Hematopoietic multipotent progenitor cell treated with erythropoietin and hydrocortisone succinate and interleukin-3 and kit ligand, for 6 days (in vitro differentiated cells): ENCODE measurements around the gene CD79B.
"Not testable (repeated sequence)": the region's sequence is repeated elsewhere in the genome, so short reads cannot be mapped to it uniquely, and the experiment has no call there.

Source experiments
- DNase-seq: peaks from one replicate; pipeline ENCODE4 v3.0.0-alpha.2; 2015

The CD79B gene

DNA sequence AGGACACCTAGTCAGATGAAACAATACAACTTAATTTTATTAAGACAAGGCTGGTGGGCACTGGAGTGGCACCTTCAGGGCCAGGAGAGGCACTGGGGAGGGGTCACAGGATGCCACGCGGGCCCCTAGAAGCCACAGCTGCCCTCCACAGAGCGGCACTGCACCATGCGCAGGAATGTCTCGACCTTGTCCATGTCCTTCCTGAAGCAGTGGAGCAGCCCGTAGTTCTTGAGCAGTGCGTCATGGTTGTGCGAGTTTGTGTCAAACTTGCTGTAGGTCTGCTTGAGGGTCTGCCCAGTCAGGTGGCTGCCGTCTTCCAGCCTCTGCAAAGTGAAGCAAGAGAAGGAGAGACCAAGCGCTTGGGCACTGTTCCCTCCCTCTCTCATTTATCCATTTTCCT lies 22.5 kb downstream of the CD79B start:
- not testable (repeated sequence) for DNase-seq

DNA sequence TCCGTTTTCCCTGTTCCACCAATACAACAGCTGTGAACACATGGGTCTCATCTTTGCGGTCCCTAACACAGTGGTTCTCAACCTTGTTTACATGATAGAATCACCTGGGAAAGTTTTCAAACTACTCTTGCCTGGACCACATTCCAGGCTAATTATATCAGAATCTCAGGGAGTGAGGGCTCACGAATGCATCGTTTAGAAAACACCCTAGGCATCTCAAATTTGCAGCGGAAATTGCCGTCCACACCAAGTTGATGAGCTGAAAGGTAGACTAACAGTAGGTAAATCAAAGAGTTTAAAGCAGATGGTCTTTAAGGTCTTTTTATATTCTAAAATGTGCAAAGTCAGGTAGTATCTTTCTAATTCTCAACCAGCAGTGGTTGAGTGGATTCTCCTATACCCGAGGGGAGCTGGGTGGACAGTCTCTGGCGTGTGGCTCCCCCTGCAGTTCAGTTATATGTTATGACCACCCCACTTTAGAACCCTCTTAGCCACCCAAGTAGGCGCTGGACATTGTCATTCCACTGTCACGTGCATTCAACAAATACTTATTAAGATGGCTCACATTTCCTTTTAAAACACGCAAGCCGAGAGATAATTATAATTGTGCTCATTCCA lies 24.9 kb downstream of the CD79B start:
- DNase-seq = peak; percentile 71

DNA sequence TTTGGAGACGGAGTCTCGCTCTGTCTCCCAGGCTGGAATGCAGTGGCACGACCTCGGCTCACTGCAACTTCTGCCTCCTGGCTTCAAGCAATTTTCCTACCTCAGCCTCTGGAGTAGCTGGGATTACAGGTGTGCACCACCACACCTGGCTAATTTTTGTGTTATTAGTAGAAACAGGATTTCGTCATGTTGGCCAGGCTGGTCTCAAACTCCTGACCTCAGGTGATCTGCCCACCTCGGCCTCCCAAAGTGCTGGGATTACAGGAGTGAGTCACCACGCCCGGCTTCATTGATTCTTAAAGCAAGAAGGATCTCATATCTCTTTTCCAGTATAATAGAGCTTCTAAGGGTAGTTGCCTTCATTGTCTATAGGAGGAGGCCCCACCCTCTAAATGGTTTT lies 27.3 kb downstream of the CD79B start:
- DNase-seq = not testable (repeated sequence)

DNA sequence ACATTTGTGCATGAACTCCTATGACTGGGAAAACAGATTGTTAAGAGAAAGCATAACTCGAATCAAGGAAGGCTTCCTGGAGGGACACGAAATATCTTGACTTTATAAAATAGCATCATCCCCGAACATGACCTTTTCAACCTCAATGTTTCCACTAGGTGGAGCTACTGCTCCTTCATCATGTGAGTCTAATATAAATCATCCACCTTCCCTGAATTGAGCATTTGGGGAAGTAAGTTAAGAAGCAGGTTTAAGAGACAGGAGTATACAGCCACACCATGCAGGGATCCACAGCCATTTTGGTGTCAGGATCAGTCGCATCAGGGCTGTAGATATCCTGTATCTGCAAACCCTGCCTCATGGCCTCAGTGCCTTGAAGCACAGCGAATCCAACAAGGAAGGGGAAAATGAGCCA lies 28.3 kb downstream of the CD79B start:
- DNase-seq = peak; percentile 30

DNA sequence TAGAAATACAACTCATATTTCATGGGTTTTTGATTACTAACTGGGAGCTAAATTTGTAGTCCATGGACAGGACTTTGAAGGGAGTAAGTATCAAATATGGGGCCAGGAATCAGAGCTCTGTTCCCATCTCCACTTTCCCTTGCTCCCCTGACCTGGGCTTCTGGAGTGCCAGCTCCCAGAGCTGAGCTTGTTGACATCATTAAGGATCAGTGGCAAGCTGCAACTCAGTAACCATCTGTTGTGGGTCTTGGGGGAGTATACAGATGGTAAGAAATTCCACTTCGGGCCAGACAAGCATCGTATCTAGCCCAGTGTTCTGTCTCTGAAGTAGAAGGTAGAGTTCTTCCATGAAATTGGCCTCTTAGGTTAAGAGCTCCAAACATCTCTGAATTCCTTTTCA lies 30.2 kb downstream of the CD79B start:
- not testable (repeated sequence) for DNase-seq

DNA sequence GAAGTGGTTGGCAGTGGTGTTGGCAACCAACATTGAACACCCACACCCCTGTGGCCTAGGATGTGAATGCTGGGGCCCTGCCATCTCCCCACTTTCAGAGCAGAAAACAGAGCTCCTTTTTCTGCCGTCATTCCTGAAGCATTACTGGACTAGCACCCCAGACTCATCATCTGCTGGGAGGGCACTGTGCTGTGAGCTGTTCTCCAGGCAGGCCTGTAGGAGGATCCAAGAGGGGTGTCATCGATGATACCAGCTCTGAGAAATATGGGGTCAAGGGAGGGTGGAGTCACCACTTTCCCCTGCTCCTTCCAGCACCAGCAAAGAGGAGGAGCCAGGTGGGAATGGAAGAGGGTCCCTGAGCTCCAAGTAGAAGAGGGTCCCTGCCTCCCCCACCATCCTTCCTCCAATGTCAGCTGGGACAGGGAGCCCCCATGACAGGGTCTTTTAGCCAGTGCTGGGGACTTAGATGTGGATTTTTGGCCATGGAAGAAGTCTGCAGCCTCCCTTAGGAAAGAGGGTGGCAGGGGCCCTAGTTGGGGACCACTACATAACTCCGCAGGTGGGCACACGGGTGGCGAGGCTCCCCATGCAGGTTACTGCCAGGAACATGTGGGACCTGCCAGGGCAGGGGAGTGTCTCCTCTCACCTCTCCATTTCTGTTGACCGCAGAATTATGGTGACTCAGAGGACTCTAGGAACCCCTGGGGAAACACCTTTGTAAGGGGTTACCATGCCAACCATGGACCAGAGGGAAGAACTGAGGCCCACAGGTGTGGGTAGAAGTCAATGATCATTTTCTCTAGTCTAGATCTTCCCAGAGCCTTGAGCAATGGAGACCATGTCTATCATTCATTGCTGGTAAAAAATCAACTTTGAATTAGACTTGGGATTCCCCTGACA lies 33.0 kb downstream of the CD79B start:
- DNase-seq = not testable (repeated sequence)

DNA sequence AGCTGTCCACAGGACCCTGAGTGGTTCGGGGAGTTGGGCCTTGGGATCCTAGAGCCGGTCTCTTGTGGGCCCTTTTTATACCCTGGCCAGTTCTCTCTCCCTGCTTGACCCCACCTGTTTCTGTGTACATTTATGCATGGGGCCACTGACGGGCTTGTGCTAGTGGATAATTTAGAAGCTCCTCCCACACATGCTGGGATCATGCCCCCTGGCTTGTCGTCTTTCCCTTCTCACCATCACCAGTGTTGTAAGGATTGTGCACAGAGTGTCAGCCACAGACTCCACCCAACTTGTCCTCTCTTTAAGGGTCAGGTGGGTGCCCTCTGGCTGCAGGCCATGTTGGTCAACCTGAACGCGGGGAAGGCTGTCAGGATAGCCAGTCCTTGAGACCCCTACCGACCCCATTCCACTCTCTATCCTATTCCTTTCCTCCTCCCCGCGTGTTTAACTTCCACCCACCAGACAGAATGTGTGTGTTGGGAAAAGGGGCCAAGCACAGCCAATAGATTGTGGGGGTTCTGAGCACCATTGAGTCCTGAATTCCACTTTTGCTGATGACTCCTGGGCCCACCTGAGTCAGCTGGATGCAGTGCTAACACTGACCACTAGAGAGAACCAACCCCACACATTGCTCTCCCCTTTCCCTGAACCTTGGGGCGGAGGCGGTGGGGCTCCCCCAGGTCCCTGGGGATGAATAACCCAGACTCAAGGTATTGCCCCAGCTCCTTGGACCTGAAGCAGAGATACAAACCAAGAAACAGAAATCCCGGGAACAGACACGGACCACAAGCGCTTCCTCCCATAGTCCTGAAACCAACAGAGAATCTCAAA lies 35.4 kb downstream of the CD79B start, which contains the start of gene CSH1:
CSH1 (minus strand) TSS at position 51 of the 831 bp plus-strand sequence. CDS start 63 bp downstream, outside the sequence.
- not testable (repeated sequence) for DNase-seq

DNA sequence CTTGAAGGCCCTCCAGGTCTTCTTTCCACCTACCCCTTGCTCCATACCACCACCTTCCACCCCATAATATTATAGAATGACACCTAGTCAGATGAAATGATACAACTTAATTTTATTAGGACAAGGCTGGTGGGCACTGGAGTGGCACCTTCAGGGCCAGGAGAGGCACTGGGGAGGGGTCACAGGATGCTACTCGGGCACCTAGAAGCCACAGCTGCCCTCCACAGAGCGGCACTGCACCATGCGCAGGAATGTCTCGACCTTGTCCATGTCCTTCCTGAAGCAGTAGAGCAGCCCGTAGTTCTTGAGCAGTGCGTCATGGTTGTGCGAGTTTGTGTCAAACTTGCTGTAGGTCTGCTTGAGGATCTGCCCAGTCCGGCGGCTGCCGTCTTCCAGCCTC lies 37.3 kb downstream of the CD79B start:
- not testable (repeated sequence) for DNase-seq

DNA sequence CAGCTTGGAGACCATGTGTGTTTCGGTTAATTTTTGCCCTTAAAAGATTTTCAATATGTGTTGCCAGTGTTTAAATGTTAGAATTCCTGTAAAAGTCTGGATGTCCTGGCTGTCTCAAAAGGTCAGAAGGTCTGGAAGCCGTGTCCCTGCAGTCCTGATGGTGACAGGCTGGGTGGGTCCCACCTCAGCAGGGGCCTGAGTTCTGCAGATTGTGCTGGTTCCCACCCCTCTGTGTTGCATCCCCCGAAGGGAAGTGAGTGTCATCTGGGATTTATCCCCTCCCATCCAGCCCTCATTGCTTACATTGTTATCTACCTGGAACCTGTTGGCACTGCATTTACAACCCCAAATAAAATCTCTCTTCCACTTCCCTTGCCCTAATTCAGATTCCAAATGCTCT lies 38.1 kb downstream of the CD79B start:
- DNase-seq = not testable (repeated sequence)

DNA sequence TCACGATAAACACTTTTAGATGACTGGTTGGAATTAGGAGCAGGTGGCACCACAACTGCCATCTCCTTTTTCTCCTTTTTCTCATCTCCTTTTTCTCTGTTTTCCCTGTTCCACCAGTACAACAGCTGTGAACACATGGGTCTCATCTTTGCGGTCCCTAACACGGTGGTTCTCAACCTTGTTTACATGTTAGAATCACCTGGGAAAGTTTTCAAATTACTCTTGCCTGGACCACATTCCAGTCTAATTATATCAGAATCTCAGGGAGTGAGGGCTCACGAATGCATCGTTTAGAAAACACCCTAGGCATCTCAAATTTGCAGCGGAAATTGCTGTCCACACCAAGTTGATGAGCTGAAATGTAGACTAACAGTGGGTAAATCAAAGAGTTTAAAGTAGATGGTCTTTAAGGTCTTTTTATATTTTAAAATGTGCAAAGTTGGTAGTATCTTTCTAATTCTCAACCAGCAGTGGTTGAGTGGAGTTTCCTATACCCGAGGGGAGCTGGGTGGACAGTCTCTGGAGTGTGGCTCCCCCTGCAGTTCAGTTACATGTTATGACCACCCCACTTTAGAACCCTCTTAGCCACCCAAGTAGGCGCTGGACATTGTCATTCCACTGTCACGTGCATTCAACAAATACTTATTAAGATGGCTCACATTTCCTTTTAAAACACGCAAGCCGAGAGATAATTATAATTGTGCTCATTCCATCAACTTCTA lies 39.7 kb downstream of the CD79B start:
- not testable (repeated sequence) for DNase-seq

DNA sequence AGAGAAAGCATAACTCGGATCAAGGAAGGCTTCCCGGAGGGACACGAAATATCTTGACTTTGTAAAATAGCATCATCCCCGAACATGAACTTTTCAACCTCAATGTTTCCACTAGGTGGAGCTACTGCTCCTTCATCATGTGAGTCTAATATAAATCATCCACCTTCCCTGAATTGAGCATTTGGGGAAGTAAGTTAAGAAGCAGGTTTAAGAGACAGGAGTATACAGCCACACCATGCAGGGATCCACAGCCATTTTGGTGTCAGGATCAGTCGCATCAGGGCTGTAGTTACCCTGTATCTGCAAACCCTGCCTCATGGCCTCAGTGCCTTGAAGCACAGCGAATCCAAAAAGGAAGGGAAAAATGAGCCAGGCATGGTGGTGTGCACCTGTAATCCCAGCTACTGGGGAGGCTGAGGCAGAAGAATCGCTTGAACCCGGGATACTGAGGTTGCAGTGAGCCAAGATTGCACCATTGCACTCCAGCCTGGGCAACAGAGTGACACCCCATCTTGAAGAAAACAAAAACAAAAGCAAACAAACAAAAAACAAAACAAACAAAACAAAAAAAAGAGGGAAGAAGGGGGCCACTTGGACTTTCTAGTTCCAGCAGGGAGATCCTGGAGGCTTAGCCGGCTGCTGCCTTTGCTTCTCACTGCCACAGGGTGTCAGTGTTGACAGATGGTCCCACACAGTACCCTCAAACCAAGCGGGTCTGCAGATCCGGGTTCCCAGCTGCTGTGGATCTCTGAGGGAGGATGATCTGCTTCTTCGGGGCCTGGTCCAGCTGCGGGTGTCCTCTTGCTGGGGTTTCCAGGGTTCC lies 42.9 kb downstream of the CD79B start:
- peak; percentile 44 for DNase-seq

DNA sequence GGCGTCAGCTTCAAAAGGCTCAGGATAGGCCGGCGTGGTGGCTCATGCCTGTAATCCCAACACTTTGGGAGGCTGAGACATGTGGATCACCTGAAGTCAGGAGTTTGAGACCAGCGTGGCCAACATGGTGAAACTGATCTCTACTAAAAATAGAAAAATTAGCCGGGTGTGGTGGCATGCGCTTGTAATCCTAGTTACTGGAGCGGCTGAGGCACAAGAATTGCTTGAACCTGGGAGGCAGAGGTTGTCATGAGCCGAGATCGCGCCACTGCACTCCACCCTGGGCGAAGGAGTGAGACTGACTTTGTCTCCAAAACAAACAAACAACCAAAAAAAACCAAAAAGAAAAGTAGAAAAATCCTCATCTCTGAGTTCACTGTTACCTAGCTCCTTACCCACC lies 47.0 kb downstream of the CD79B start:
- DNase-seq = not testable (repeated sequence)

DNA sequence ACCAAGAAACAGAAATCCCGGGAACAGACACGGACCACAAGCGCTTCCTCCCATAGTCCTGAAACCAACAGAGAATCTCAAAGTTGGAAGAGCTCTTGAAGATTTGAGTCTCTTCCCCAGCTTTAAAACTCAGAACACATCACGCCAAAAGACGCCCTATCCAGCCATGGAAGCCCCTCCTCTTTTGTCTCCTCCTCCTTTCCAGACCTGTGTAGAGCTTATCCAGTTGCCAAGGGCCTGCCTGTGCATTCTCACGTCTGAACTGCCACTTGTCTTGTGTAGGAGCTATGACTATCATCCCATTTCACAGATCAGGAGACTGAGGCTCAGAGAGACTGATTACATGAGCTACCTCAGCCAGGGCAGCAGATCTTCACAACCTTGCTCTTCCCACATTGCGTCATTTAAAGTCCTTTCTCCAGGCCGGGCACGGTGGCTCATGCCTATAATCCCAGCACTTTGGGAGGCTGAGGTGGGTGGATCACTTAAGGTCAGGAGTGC lies 49.5 kb downstream of the CD79B start:
- not testable (repeated sequence) for DNase-seq

DNA sequence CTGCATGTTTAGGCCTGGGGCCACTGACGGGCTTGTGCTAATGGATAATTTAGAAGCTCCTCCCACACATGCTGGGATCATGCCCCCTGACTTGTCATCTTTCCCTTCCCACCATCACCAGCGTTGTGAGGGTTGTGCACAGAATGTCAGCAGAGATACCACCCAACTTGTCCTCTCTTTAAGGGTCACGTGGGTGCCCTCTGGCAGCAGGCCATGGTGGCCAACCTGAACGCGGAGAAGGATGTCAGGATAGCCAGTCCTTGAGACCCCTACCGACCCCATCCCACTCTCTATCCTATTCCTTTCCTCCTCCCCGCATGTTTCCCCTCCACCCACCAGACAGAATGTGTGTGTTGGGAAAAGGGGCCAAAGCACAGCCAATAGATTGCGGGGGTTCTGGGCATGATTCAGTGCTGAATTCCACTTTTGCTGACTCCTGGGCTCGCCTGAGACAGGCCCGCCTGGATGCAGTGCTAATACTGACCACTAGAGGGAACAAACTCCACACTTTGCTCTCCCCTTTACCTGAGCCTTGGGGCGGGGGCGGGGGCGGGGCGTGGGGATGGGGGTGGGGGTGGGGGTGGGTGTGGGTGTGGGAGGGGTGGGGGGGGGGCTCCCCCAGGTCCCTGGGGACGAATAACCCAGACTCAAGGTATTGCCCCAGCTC lies 50.1 kb downstream of the CD79B start, which contains the start of gene GH2:
GH2 (minus strand) TSS at position 10 of the 667 bp plus-strand sequence. CDS start 143 bp downstream, outside the sequence.
- DNase-seq = peak; percentile 71

DNA sequence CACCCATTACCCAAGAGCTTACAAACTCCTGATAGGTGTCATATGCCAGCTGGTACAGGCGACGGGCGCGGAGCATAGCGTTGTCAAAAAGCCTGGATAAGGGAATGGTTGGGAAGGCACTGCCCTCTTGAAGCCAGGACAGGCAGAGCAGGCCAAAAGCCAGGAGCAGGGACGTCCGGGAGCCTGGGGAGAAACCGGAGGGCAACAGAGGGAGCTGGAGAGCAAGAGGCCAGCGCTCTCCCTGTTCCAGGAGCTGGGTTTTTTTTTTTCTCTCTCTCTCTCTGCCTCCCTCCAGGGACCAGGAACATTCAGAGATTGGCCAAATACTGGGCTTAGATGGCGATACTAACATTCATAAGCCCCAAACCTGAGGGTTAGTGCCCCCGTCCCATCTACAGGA lies 50.8 kb downstream of the CD79B start:
- DNase-seq = not testable (repeated sequence)

DNA sequence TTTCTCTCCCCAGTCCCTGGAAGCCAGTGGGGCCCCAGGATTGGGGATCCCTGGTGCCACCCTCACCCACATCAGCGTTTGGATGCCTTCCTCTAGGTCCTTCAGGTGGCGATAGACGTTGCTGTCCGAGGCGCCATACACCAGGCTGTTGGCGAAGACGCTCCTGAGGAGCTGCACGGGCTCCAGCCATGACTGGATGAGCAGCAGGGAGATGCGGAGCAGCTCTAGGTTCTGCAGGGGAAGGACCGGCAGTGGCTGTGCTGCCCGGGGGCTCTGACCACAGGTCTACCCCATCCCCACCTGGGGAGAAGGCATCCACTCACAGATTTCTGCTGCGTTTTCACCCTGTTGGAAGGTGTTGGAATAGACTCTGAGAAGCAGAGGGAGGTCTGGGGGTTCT lies 51.4 kb downstream of the CD79B start:
- no peak for DNase-seq
